Spinal cord (tissue), 10 donors: ENCODE results near the gene GTF2A2. TPM values are rescaled to one million over a fixed set of nuclear protein-coding genes. Genes with fewer than 3 reads are reported as not detected.

Experiments used
- DNase-seq, 6 donors: peaks; one replicate each; pipeline versions ENCODE4 v3.0.0 to v3.0.0-alpha.2; 2013 to 2015; ENCODE audit warnings: low spot score in 6 of 6, low read depth in 4 of 6
- H3K27ac ChIP-seq: one replicate; pipeline ENCODE4 v1.5.1; 2013; ENCODE audit warnings: low read depth, low read length, control low read depth
- H3K27me3 ChIP-seq: one replicate; pipeline ENCODE4 v1.6.1; 2013; ENCODE audit warnings: low read length; ENCODE audit not compliant: control insufficient read depth, insufficient read depth
- H3K36me3 ChIP-seq: one replicate; pipeline ENCODE4 v1.6.1; 2013; ENCODE audit warnings: low read length; ENCODE audit not compliant: control insufficient read depth, insufficient read depth
- H3K4me1 ChIP-seq: one replicate; pipeline ENCODE4 v1.6.1; 2013; ENCODE audit warnings: low read length; ENCODE audit not compliant: control insufficient read depth, insufficient read depth
- H3K4me3 ChIP-seq: one replicate; pipeline ENCODE4 v1.5.1; 2013; ENCODE audit warnings: low read depth, low read length, control low read depth
- H3K9me3 ChIP-seq: one replicate; pipeline ENCODE4 v1.6.1; 2013; ENCODE audit warnings: low read length; ENCODE audit not compliant: control insufficient read depth, insufficient read depth
- WGBS: methylation state at CpG from one replicate; pipeline ENCODE4 v1.1.5; 2013; ENCODE audit warnings: missing lambda C conversion rate; ENCODE audit not compliant: insufficient coverage; 5-methylcytosine and 5-hydroxymethylcytosine counted together
- polyA plus RNA-seq, 2 donors: library from polyadenylated mRNA; unstranded; fragments of 120-200 nt; gene quantifications; one replicate each; pipeline ENCODE4 v1.2.1, GENCODE V29; 2013; ENCODE audit not compliant: insufficient read length in 2 of 2
- total RNA-seq, 2 donors: library from RNA; depleted of rRNA in 1 of 2; stranded (reverse); fragments of 120-200 nt in 1 of 2; fragments of >200 nt in 1 of 2; gene quantifications; one replicate each; pipeline versions ENCODE4 v1.2.3 to v1.2.4, GENCODE V29; 2013 to 2014
- donor health status: healthy.

Gene GTF2A2
- total and polyA plus RNA-seq, 4 donors = 53.9 to 182 (median 123) TPM

DNA sequence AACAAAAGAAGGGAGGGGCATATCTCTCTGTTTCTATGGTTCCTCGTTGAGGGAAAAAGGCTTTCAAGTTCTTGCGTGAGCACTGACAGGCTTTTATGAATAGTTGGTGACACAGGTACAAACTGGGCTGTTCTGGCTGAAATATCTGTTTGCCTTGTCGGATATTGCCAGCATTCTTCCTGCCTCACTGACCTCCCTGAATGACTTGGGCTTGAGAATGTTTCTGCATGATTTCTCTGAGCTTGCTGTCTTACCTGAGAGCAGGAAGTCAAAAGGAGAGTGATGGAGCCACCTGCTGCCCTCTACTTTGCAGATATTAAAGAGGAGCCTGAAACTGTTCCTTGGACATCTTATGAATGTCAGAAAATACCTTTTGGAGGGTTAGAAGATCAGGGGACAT is 40.9 kb downstream of the GTF2A2 start:
- peak in 2 of 6 donors; percentile 7 to 20 for DNase-seq
- no peaks in the 10 kb centered on the region for H3K9me3 ChIP-seq
- WGBS = 54% methylated on average over 2 of the region's 3 CpGs

DNA sequence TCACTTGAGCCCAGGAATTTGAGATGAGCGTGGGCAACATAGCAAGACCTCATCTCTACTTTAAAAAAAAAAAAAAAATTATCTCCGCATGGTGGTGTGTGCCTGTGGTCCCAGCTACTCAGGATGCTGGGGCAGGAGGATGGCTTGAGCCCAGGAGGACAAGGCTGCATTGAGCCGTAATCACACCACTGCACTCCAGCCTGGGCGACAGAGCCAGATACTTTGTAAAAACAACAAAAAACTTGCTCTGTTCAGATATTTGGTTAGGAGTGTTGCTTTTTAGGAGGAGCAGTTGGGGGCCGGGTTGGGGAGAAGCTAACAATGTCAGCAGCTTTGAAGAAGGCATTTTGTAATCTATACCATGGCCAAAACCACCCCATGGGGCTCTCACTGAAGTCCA is 41.7 kb downstream of the GTF2A2 start:
- H3K27me3 ChIP-seq = no peaks in the 10 kb centered on the region
- no CpG with 5 or more reads among the region's 5 CpGs for WGBS
- H3K9me3 ChIP-seq = no peaks in the 10 kb centered on the region
- H3K27ac ChIP-seq = no peak overlapping the region
- DNase-seq = peak in 2 of 6 donors; percentile 5 to 32
- no peaks in the 10 kb centered on the region for H3K36me3 ChIP-seq
- H3K4me3 ChIP-seq = no peak overlapping the region
- H3K4me1 ChIP-seq = no peaks in the 10 kb centered on the region

More for the DNA sequence above, 40.9 kb downstream of the GTF2A2 start:
- no peak overlapping the region for H3K4me3 ChIP-seq
- H3K27ac ChIP-seq = no peak overlapping the region
- no peaks in the 10 kb centered on the region for H3K27me3 ChIP-seq
- no peaks in the 10 kb centered on the region for H3K36me3 ChIP-seq
- H3K4me1 ChIP-seq = no peaks in the 10 kb centered on the region

DNA sequence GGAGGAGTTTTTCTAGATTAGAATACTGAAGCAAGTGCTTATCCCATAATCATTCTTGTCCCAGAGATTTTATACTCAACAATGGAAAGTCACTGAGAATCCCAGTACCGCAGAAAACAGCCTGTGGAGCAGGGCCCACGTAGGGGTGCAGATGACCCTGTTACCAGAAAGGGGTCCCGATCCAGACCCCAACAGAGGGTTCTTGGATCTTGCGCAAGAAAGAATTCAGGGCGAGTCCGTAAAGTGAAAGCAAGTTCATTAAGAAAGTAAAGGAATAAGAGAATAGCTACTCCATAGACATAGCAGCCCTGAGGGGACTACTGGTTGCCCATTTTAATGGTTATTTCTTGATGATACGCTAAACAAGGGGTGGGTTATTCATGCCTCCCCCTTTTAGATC is 43.2 kb downstream of the GTF2A2 start:
- WGBS = 92% methylated on average over 6 of the region's 7 CpGs
- Histone ChIP-seq H3K27ac (no peak overlapping the region), H3K4me1 (no peaks in the 10 kb centered on the region)

DNA sequence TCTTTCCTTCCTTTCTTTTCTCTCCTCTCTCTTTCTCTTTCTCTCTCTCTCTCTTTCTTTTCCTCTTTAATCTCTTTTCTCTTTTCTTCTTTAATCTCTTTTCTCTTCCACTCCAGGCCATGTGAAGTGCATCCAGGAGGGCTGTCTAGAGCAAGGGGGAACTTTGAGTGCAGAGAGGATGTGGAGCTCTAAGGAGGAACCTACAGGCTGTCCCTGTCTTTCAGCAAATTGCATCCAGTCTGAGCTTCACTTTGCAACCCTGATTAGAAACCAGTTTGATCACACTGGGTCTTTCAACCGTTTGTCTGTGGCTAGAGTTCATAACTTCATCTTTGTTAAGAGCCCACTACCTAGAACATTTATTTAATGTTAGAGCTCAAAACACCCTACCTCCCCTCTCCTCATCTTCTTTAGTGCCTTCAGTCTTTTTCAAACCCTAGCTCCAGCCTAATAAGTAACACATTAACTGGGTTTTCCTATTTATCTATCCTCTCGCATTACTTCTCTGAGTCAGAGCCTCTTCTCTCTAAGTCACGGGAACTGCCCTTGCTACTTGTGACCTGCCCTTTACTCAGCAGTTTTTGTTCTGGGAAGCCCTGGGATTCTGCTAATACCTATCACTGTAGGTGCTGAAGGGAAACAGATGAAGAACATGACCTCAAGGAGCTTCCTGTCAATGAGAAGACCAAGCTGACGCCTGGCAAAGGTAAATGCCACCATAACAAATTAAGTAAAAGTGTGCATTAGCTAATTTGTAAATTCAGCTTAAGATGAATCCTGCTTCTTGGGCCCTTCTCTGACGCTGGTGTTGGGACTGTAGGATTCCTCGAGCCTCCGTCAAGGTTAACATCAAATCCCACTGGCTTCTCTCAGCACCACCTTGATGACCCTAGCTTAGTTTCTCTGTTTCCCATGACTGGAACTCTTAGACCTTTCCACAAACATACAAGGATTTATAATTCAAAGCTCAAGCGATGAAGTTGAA is 45.7 kb downstream of the GTF2A2 start, which contains the start of gene GCNT3:
TSS of gene GCNT3 (plus strand) at position 508 of the 985 bp plus-strand sequence. CDS start 6,456 bp downstream, outside the sequence.
- no peak within 1 kb of the TSS for H3K27ac ChIP-seq
- no peaks in the 10 kb centered on the region for H3K27me3 ChIP-seq
- H3K4me1 ChIP-seq = no peaks in the 10 kb centered on the region
- no peaks in the 10 kb centered on the region for H3K36me3 ChIP-seq
- WGBS = 70% methylated on average over 2 of the region's 8 CpGs
- no peak within 1 kb of the TSS for H3K4me3 ChIP-seq
- no peaks in the 10 kb centered on the region for H3K9me3 ChIP-seq
- no peak for DNase-seq

More for the DNA sequence above, 43.2 kb downstream of the GTF2A2 start:
- DNase-seq = no peak
- no peaks in the 10 kb centered on the region for H3K27me3 ChIP-seq
- H3K9me3 ChIP-seq = no peaks in the 10 kb centered on the region
- no peak overlapping the region for H3K4me3 ChIP-seq
- no peaks in the 10 kb centered on the region for H3K36me3 ChIP-seq

DNA sequence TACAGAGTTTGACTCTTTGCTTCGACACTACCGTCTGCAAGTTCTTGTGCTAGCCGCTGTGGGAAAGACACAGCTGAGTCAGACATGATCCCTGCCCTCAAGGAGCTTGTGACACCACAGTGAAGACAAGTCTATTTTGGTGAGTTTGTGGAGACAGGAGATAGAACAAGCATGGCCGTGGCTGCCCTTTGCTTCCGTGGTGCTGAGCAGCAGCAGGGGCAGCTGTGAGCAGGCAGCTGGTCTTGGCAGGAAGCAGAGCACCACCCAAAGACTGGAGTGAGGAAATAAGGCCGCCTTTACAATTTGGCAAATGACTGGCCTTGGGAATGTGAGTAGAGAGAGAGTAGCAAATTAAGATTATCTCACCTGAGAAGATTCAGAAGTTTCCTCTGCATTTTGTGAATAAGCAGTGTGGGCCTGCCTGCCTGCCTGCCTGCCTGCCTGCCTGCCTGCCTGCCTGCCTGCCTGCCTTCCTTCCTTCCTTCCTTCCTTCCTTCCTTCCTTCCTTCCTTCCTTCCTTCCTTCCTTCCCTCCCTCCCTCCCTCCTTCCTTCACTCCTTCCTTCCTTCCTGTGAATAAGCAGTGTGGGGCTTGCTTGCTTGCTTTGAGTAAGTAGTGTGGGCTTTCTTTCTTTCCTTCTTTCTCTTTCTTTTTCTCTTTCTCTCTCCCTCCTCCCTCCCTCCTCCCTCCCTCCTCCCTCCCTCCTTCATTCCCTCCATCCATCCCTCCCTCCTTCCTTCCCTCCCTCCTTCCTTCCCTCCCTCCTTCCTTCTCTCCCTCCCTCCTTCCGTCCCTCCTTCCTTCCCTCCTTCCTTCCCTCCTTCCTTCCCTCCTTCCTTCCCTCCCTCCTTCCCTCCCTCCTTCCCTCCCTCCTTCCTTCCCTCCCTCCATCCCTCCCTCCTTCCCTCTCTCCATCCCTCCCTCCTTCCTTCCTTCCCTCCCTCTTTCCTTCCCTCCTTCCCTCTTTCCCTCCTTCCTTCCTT is 47.3 kb downstream of the GTF2A2 start:
- no peaks in the 10 kb centered on the region for H3K9me3 ChIP-seq
- H3K4me1 ChIP-seq = no peaks in the 10 kb centered on the region
- H3K27ac ChIP-seq = no peak overlapping the region
- WGBS = 82% methylated on average over 6 of the region's 7 CpGs
- no peaks in the 10 kb centered on the region for H3K36me3 ChIP-seq
- no peak overlapping the region for H3K4me3 ChIP-seq
- no peaks in the 10 kb centered on the region for H3K27me3 ChIP-seq
- no peak for DNase-seq

DNA sequence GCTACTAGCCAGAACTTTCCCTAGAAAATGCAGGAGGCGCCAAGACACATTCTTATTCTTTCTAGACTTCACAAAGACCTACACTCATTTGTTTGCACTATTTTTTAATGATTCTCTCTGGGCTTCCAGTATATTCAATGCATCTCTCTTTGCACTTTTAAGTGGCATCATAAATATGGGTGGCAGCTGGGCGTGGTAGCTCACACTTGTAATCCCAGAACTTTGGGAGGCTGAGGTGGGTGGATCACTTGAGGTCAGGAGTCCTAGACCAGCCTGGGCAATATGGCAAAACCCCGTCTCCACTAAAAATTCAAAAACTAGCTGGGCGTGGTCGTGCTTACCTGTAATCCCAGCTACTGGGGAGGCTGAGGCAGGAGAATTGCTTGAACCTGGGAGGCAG is 51.3 kb downstream of the GTF2A2 start:
- H3K27ac ChIP-seq = no peak overlapping the region
- H3K4me3 ChIP-seq = no peak overlapping the region
- no peak for DNase-seq
- H3K27me3 ChIP-seq = no peaks in the 10 kb centered on the region
- H3K9me3 ChIP-seq = no peaks in the 10 kb centered on the region
- 77% methylated on average over 3 of the region's 5 CpGs for WGBS
- no peaks in the 10 kb centered on the region for H3K36me3 ChIP-seq
- no peaks in the 10 kb centered on the region for H3K4me1 ChIP-seq

DNA sequence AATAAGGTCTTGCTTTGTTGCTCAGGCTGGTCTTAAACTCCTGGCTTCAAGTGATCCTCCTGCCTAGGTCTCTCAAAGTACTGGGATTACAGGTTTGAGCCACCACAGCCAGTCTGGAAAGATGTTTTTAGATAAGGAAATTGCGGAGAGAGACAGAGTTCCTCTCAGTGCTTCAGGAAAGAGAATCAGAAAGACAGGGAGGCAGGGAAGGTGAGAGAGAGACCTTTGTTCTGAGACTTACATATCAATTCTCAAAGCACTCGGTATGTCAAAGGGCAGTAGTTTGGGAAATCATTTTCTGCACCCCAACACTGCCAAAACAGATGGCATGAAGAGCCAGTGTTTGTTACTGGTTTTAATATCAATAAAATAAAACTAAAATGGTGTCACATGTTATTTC is 58.9 kb downstream of the GTF2A2 start:
- H3K27ac ChIP-seq = no peak overlapping the region
- H3K9me3 ChIP-seq = no peaks in the 10 kb centered on the region
- no peaks in the 10 kb centered on the region for H3K27me3 ChIP-seq
- WGBS = 100% methylated on average over 1 of the region's 2 CpGs
- no peaks in the 10 kb centered on the region for H3K4me1 ChIP-seq
- H3K36me3 ChIP-seq = no peaks in the 10 kb centered on the region
- H3K4me3 ChIP-seq = no peak overlapping the region
- no peak for DNase-seq

DNA sequence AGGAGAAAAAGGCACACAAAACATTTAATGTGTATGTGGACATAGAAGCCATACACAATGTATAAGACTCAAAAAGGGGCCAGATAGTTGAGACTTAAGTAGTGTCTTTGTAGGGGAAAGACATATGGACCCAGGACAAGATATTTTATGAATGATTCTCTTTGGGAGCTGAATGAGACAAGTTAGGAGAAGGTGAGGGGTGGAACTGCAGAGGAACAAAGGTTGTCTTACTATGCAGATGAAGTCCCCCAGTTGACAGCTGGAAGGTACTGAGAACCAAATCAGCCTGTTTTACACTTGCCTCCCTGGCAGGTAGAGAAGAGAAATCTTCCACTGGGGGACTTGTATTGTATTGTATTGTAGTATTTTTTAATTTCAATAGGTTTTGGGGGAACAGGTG is 60.7 kb downstream of the GTF2A2 start:
- no peaks in the 10 kb centered on the region for H3K27me3 ChIP-seq
- H3K4me1 ChIP-seq = no peaks in the 10 kb centered on the region
- H3K9me3 ChIP-seq = no peaks in the 10 kb centered on the region
- no peak overlapping the region for H3K4me3 ChIP-seq
- no peaks in the 10 kb centered on the region for H3K36me3 ChIP-seq
- H3K27ac ChIP-seq = no peak overlapping the region
- no peak for DNase-seq

DNA sequence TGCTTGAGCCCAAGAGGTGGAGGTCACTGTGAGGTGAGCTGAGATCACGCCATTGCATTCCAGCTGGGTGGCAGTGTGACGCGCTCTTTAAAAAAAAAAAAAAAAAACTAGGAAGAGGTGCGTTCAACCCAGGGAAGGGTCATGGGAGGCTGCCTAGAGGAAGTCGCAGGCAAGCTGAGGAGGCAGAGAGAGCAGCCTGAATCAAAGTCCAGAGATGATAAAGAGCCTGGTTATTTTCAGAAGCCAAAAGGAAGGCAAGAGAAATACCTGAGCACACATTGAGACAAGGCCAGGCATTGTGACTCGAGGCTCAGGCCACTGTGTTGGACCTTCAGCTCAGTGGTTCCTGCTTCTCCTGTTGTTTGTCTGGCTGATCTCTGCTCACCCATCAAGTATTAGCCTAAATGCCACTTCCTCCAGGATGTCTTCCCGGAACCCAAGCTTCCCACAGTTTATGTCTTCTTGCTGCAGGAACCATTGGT is 61.8 kb downstream of the GTF2A2 start:
- no peak overlapping the region for H3K27ac ChIP-seq

More for the DNA sequence above, 61.8 kb downstream of the GTF2A2 start:
- WGBS = 85% methylated on average over 4 of the region's 7 CpGs
- no peaks in the 10 kb centered on the region for H3K36me3 ChIP-seq
- no peak for DNase-seq
- no peak overlapping the region for H3K4me3 ChIP-seq
- no peaks in the 10 kb centered on the region for H3K9me3 ChIP-seq
- no peaks in the 10 kb centered on the region for H3K27me3 ChIP-seq
- no peaks in the 10 kb centered on the region for H3K4me1 ChIP-seq
